PFSK-1 (cell line): ENCODE measurements around the gene KAZALD1.

ENCODE experiments used
- POLR2AphosphoS5 ChIP-seq: IDR thresholded peaks from 2 replicates; pipeline ENCODE4 v1.6.1; 2012; ENCODE audit warnings: low read depth, mild to moderate bottlenecking, control low read depth, low read length, moderate library complexity
- SIN3A ChIP-seq: IDR thresholded peaks from 2 replicates; pipeline ENCODE4 v1.6.1; 2012; ENCODE audit warnings: mild to moderate bottlenecking, low read length, moderate library complexity, borderline replicate concordance; ENCODE audit not compliant: insufficient read depth
- TF ChIP-seq, protein P1 (sequence below), 2 experiments: IDR thresholded peaks; 2 replicates each; pipeline versions ENCODE4 v1.6.1 to v1.8.0; 2011 to 2012; ENCODE audit warnings: low read depth in 2 of 2, low read length in 2 of 2, control low read depth in 1 of 2, inconsistent platforms in 1 of 2, mild to moderate bottlenecking in 1 of 2, moderate library complexity in 1 of 2; ENCODE audit not compliant: insufficient read depth in 1 of 2

DNA sequence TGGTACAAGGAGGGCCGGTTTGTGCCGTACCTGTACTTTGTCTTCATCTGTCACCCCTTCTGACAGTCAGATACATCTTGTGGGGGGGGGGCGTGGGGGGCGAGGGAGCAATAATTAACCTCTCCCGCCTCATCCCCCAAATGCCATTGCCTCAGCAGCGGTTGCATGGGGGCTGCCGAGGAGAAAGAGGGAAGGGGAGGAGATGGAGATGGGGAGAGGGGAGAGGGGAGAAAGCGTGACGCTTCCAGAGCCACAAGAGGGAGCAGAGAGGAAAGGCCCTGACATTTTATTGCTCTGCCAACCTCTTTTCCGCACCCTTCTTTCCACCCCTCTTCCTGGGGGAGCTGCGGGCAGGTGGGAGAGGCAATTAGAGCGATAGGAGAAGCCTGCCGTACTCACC lies 11.8 kb downstream of the KAZALD1 start:
- no peak for TF ChIP-seq SIN3A
- TF ChIP-seq POLR2AphosphoS5, result no peak
- TF ChIP-seq, protein P1, sequence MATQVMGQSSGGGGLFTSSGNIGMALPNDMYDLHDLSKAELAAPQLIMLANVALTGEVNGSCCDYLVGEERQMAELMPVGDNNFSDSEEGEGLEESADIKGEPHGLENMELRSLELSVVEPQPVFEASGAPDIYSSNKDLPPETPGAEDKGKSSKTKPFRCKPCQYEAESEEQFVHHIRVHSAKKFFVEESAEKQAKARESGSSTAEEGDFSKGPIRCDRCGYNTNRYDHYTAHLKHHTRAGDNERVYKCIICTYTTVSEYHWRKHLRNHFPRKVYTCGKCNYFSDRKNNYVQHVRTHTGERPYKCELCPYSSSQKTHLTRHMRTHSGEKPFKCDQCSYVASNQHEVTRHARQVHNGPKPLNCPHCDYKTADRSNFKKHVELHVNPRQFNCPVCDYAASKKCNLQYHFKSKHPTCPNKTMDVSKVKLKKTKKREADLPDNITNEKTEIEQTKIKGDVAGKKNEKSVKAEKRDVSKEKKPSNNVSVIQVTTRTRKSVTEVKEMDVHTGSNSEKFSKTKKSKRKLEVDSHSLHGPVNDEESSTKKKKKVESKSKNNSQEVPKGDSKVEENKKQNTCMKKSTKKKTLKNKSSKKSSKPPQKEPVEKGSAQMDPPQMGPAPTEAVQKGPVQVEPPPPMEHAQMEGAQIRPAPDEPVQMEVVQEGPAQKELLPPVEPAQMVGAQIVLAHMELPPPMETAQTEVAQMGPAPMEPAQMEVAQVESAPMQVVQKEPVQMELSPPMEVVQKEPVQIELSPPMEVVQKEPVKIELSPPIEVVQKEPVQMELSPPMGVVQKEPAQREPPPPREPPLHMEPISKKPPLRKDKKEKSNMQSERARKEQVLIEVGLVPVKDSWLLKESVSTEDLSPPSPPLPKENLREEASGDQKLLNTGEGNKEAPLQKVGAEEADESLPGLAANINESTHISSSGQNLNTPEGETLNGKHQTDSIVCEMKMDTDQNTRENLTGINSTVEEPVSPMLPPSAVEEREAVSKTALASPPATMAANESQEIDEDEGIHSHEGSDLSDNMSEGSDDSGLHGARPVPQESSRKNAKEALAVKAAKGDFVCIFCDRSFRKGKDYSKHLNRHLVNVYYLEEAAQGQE (IDR thresholded peaks at IDR 0.05; ENCODE audit: insufficient read depth in 1 of 2, low read depth in 2 of 2, low read length in 2 of 2), result no peak
